ENCODE results near the gene RALGAPA2.

- TF ChIP-seq POLR2AphosphoS5 (IDR thresholded peaks at IDR 0.05) (no peak), POLR2A (IDR thresholded peaks at IDR 0.05) (no peak), EP300 (IDR thresholded peaks at IDR 0.05) (no peak)
Measured at GRCh38 chr20:20606881-20607280, 105.6 kb downstream of the RALGAPA2 start.
